ENCODE results near the gene PRCP.
"Not testable (repeated sequence)": the region's sequence is repeated elsewhere in the genome, so short reads cannot be mapped to it uniquely, and the experiment has no call there.

PRCP gene

GRCh38 chr11:82867495-82868082, 32.6 kb downstream of the PRCP start:
- peak; percentile 74 to 77 for DNase-seq

GRCh38 chr11:82865841-82866240, 34.4 kb downstream of the PRCP start:
- no peak for DNase-seq

GRCh38 chr11:82864268-82864667, 36.0 kb downstream of the PRCP start:
- no peak for DNase-seq

GRCh38 chr11:82863209-82863608, 37.0 kb downstream of the PRCP start:
- no peak for DNase-seq

GRCh38 chr11:82862379-82862778, 37.9 kb downstream of the PRCP start:
- no peak for DNase-seq

- DNase-seq = no peak
Measured at GRCh38 chr11:82859750-82860149, 40.5 kb downstream of the PRCP start.

GRCh38 chr11:82858556-82859091, 41.6 kb downstream of the PRCP start:
- no peak for DNase-seq

GRCh38 chr11:82858133-82858532, 42.1 kb downstream of the PRCP start:
- no peak for DNase-seq

GRCh38 chr11:82857145-82857544, 43.1 kb downstream of the PRCP start:
- DNase-seq = no peak

GRCh38 chr11:82855616-82856015, 44.6 kb downstream of the PRCP start:
- DNase-seq = no peak

- not testable (repeated sequence) for DNase-seq
Measured at GRCh38 chr11:82854916-82855315, 45.3 kb downstream of the PRCP start.

GRCh38 chr11:82854242-82854641, 46.0 kb downstream of the PRCP start:
- DNase-seq = no peak

- DNase-seq = no peak
Measured at GRCh38 chr11:82848829-82849228, 51.4 kb downstream of the PRCP start.

GRCh38 chr11:82845356-82846353, 54.6 kb downstream of the PRCP start:
- no peak for DNase-seq

- DNase-seq = no peak
Measured at GRCh38 chr11:82843057-82843795, 57.0 kb downstream of the PRCP start.

GRCh38 chr11:82842019-82842418, 58.2 kb downstream of the PRCP start:
- DNase-seq = no peak

- DNase-seq = no peak
Measured at GRCh38 chr11:82837650-82838049, 62.6 kb downstream of the PRCP start.

- DNase-seq = no peak
Measured at GRCh38 chr11:82832983-82833382, 67.2 kb downstream of the PRCP start.

GRCh38 chr11:82831364-82831763, 68.9 kb downstream of the PRCP start:
- DNase-seq = no peak

GRCh38 chr11:82830746-82831145, 69.5 kb downstream of the PRCP start:
- no peak for DNase-seq

GRCh38 chr11:82829101-82829500, 71.1 kb downstream of the PRCP start:
- no peak for DNase-seq

- DNase-seq = no peak
Measured at GRCh38 chr11:82828472-82828871, 71.8 kb downstream of the PRCP start.

GRCh38 chr11:82826526-82826925, 73.7 kb downstream of the PRCP start:
- no peak for DNase-seq

All from activated T-cell treated with anti-CD3 and anti-CD28 coated beads, Interleukin-2, amount 50 U/mL, for 48 hours (primary cell).